ENCODE data around the gene IRF2BPL.

Gene IRF2BPL

DNA sequence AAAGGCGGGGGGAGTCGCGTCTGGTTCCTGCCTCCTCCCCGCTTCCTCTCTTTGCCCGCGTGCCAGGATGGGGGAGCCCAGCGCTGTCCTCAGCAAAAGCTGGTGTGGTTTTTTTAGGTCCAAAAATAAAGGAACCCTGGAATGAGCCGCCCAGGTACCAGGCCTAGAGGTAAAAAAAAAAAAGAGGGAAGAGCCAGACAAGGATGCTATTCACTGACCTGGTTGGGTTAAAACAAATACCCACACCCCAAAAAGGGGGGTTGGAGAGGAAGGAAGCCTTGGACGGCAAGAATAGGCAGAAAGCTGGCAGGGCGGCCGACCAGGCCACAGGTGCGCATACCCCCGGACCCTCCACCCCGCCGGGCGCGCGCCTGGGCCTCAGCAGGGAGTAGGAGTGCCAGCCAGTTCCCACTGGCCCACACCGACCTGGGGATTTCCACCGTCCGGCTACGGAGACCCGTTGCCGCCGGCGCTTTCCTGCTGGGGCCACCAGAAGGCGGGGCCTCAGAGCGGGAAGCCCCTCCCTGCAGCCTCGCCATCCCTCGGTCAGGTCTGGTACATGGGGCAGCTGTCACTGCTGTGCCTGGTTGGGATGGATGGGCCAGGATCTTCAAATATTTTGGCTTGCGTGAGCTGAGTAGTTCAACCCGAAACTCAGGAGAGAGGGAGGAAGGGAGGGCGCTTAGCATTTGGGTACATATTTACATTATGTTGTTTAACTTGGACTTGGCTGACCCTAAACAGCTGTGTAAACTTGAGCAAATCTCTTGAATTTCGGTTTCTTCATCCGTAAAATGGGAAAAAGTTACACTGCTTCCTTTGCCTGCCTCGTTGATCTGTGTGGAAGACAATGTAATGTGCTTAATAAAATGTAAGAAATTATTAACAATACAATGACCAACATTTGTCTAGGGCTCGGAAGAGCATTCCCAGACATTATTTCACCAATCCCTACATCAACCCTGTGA, 5.4 kb upstream of the IRF2BPL start:
- Histone ChIP-seq H3K36me3 (ENCODE audit: control insufficient read depth, insufficient read depth, low read length) (no peaks in the 10 kb centered on the region), H3K9me3 (ENCODE audit: control insufficient read depth, low read length) (no peaks in the 10 kb centered on the region), H3K27ac (ENCODE audit: insufficient read depth, low read length, poor library complexity, severe bottlenecking) (peak overlapping the region; percentile 96), H3K27me3 (replicated peaks; ENCODE audit: control insufficient read depth, insufficient read depth, low read length, poor library complexity, severe bottlenecking) (no peaks in the 10 kb centered on the region), H3K4me3 (ENCODE audit: insufficient read depth, low read depth, low read length, poor library complexity, severe bottlenecking) (peak overlapping the region; percentile 49), H3K4me1 (ENCODE audit: control insufficient read depth, insufficient read depth, low read length, poor library complexity, severe bottlenecking) (peaks cover 68% of the 10 kb centered on the region)
- DNase-seq: peak; percentile 77 to 86 (median 84)

DNA sequence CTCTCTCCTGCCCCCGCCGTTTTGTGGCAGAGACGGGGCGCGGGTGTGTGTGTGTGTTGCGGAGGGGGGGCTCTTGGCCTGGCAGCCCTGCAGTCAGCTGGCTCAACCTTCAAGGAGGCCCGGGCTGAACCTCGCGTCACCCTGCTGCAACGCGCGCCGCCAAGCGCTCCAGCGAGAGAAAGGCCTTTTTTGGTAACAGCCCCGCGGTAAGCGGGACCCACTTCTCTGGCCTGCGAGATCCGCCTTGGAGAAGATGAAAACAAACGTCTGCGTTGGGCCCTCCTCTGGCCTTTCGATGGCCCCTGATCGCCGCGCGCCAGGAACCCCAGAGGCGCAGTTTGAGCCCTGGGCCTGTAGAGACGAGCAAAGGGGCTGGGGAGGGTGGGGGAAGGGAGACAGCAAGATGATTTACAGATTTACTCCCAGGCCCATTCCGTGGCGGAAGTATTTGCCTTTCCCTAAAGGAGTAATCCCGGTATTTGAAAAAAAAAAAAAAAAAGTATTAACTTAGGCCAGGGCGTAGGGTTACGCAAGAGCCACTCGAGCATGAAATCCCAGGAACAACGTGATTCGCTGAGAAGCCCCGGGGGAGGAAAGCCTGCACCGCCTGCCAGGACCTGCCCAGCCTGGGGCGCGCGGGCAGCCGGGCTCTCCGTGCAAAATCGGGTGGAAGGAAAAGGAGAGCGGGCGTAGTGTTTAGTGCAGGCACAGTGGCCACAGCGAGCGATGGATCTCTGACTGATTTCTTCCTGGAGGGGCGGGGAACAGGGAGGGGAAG, 4.5 kb upstream of the IRF2BPL start:
- Histone ChIP-seq H3K9me3 (ENCODE audit: control insufficient read depth, low read length) (no peaks in the 10 kb centered on the region), H3K36me3 (ENCODE audit: control insufficient read depth, insufficient read depth, low read length) (no peaks in the 10 kb centered on the region), H3K4me3 (ENCODE audit: insufficient read depth, low read depth, low read length, poor library complexity, severe bottlenecking) (peak overlapping the region; percentile 49), H3K4me1 (ENCODE audit: control insufficient read depth, insufficient read depth, low read length, poor library complexity, severe bottlenecking) (peaks cover 62% of the 10 kb centered on the region), H3K27me3 (replicated peaks; ENCODE audit: control insufficient read depth, insufficient read depth, low read length, poor library complexity, severe bottlenecking) (no peaks in the 10 kb centered on the region), H3K27ac (ENCODE audit: insufficient read depth, low read length, poor library complexity, severe bottlenecking) (peak overlapping the region; percentile 96)
- peak; percentile 70 to 76 (median 71) for DNase-seq

DNA sequence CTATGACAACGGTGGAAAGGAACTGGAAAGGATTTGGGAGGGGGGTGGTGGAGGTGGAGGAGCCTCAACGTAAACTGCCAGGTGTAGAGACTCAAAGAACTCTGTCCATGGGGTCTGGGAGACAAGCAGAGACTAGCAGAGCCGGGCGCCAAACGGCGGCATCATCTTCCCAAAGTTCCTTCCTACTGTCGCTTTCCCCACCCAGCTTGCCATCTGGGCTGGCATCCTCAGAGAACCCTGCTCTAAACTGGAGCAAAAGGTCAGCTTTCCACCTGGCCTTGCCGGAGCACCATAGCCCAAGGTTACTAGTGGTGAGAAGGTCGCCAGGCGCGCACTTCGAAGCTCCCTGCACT, 4.0 kb upstream of the IRF2BPL start:
- Histone ChIP-seq H3K9me3 (ENCODE audit: control insufficient read depth, low read length) (no peaks in the 10 kb centered on the region), H3K4me3 (ENCODE audit: insufficient read depth, low read depth, low read length, poor library complexity, severe bottlenecking) (peak overlapping the region; percentile 49), H3K27me3 (replicated peaks; ENCODE audit: control insufficient read depth, insufficient read depth, low read length, poor library complexity, severe bottlenecking) (no peaks in the 10 kb centered on the region), H3K36me3 (ENCODE audit: control insufficient read depth, insufficient read depth, low read length) (no peaks in the 10 kb centered on the region), H3K27ac (ENCODE audit: insufficient read depth, low read length, poor library complexity, severe bottlenecking) (peak overlapping the region; percentile 96), H3K4me1 (ENCODE audit: control insufficient read depth, insufficient read depth, low read length, poor library complexity, severe bottlenecking) (peaks cover 60% of the 10 kb centered on the region)
- no peak for DNase-seq

DNA sequence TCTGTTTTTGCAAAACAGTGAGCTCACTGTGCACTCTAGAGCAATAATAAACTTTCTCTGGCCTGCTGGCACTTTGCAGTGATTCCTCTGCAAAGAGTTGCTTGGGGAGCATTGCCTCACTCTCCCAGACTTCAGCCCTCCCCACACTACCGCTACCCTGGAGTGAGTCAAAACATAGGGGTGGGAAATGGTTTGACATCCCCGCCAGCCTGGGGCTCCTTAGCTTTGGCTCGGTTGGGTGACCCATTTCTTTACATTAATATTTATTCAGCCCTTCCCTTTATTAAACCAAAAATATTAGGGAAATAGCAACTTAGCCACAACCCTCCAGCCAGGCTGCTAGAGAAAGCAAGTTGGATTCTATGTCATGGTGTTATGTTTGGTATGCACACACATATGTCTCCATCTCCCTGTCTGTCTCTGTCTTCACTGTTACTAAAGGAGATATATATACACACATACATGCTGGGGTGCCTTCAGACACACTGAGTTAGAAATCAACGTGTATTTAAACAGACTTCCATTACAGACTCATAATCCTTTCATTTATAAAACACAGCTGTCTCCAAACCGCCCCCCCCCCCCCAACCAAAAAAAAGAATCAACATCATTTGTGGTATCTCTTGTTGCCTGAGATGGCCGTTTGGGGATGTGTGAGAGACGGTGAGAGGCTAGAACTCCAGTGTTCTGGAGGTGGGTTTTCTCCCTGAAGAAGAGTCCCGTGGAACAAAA, 3.4 kb upstream of the IRF2BPL start:
- Histone ChIP-seq H3K27me3 (replicated peaks; ENCODE audit: control insufficient read depth, insufficient read depth, low read length, poor library complexity, severe bottlenecking) (no peaks in the 10 kb centered on the region), H3K27ac (ENCODE audit: insufficient read depth, low read length, poor library complexity, severe bottlenecking) (peak overlapping the region; percentile 96), H3K9me3 (ENCODE audit: control insufficient read depth, low read length) (no peaks in the 10 kb centered on the region), H3K4me1 (ENCODE audit: control insufficient read depth, insufficient read depth, low read length, poor library complexity, severe bottlenecking) (peaks cover 56% of the 10 kb centered on the region), H3K36me3 (ENCODE audit: control insufficient read depth, insufficient read depth, low read length) (no peaks in the 10 kb centered on the region), H3K4me3 (ENCODE audit: insufficient read depth, low read depth, low read length, poor library complexity, severe bottlenecking) (no peak overlapping the region)
- DNase-seq: no peak

DNA sequence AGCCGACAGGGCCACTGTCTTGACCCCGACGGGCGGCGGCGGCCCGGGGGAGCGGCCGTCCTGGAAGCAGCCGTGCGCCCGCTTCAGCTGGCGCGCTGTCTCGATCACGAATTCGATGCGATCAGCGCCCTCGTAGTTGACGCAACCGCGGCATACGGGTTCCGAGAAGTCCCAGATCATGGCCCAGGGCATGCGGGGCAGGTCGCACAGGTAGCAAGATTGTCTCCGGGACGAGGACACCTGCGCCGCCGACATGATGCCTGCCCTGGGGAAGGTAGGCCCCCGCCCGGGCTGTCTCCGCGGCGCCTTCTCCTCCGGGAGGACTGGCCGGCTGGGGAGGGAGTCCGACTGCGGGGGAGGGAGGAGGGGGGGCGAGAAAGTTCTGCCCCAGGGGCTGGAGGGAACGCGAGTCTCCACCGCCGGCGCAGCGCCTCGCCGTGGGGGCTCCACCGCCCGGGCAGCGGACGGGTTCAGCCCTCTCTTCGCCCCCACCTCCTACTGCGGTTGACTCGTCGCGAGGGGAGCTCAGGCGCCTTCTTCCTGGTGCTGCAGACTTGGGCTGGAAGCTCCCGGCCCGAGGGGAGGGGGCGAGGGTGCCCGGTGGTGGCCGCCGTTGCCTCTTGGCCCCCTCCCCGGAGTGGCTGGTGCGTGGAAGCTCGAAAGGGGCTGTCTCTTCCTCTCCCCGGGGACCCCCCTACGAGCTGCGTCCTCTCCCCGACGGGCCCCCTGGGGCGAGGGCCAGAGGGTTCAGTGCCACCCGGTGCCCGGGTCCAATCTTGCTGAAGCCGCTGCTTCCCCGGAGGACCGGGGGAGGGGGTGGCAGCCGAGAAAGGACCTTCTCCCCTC, 747 bp downstream of the IRF2BPL start:
- Histone ChIP-seq H3K27me3 (replicated peaks; ENCODE audit: control insufficient read depth, insufficient read depth, low read length, poor library complexity, severe bottlenecking) (no peaks in the 10 kb centered on the region), H3K4me1 (ENCODE audit: control insufficient read depth, insufficient read depth, low read length, poor library complexity, severe bottlenecking) (peaks cover 70% of the 10 kb centered on the region), H3K27ac (ENCODE audit: insufficient read depth, low read length, poor library complexity, severe bottlenecking) (peak overlapping the region; percentile 96), H3K9me3 (ENCODE audit: control insufficient read depth, low read length) (no peaks in the 10 kb centered on the region), H3K4me3 (ENCODE audit: insufficient read depth, low read depth, low read length, poor library complexity, severe bottlenecking) (peak overlapping the region; percentile 83), H3K36me3 (ENCODE audit: control insufficient read depth, insufficient read depth, low read length) (peaks cover 8% of the 10 kb centered on the region)
- DNase-seq: peak; percentile 46 to 55 (median 49)

DNA sequence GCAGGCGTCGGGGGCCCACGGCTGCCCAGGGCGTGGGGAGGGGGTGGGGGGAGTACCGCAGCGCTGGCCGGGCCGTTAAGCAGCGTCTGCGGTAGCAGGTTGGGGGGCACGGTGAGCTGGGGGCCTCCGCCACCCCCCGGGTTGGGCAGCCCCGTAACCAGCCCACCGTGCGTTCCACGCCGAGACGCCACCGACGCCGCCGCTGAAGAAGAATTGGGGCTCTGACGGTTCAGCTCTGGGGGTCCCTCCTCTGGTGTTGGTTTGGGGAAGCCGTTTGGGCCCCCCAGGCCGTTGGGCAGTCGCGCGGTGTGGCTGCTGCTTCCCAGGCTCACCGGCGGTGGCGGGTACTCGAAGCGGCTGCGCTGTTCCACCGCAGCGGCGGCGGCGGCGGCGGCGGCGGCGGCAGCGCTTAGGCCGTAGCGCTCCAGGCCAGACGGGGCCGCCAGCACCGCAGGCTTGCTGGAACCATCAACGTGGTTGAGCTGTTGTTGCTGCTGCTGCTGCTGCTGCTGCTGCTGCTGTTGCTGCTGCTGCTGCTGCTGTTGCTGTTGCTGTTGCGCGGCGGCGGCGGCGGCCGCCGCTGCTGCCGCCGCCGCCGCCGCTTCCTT, 1.5 kb downstream of the IRF2BPL start:
- Histone ChIP-seq H3K9me3 (ENCODE audit: control insufficient read depth, low read length) (no peaks in the 10 kb centered on the region), H3K4me3 (ENCODE audit: insufficient read depth, low read depth, low read length, poor library complexity, severe bottlenecking) (peak overlapping the region; percentile 83), H3K27ac (ENCODE audit: insufficient read depth, low read length, poor library complexity, severe bottlenecking) (peak overlapping the region; percentile 96), H3K36me3 (ENCODE audit: control insufficient read depth, insufficient read depth, low read length) (peaks cover 8% of the 10 kb centered on the region), H3K27me3 (replicated peaks; ENCODE audit: control insufficient read depth, insufficient read depth, low read length, poor library complexity, severe bottlenecking) (no peaks in the 10 kb centered on the region), H3K4me1 (ENCODE audit: control insufficient read depth, insufficient read depth, low read length, poor library complexity, severe bottlenecking) (peaks cover 66% of the 10 kb centered on the region)
- peak; percentile 40 to 51 (median 45) for DNase-seq

DNA sequence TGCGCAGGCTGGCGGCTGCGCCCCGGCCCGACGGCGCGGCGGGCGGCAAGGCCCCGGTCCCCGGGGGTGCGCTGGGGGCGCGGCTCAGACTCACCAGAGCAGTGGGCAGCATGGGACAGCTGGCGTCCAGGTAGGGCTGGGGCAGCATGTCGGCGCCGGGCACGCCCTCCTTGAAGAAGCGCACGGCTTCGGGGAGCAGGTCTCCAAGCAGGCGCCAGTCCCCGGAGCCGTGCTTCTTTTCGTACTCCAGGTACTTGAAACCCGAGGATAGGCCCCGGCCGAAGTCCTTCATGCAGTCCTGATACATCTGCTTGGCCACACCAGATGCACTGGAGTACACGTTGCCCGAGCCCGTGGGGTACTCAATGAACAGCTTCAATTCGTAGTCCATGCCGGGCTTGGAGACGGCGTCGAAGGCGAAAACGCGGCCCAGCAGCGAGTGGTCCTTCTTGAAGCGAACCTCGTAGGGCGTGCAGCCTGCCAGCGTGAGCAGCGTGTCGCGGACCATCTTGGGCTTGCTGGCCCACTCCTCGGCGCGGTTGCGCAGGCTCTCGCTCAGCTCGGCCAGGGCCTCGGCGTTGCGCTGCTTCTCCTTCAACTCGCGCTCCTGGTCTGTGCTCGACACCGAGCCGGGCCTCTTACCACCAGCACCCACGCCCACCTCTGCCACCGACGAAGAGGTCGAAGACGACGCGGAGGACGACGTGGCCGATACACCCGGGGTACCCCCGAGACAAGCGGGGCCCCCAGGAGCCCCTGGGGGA, 2.2 kb downstream of the IRF2BPL start:
- Histone ChIP-seq H3K27ac (ENCODE audit: insufficient read depth, low read length, poor library complexity, severe bottlenecking) (peak overlapping the region; percentile 96), H3K4me3 (ENCODE audit: insufficient read depth, low read depth, low read length, poor library complexity, severe bottlenecking) (peak overlapping the region; percentile 83), H3K36me3 (ENCODE audit: control insufficient read depth, insufficient read depth, low read length) (peaks cover 8% of the 10 kb centered on the region), H3K27me3 (replicated peaks; ENCODE audit: control insufficient read depth, insufficient read depth, low read length, poor library complexity, severe bottlenecking) (no peaks in the 10 kb centered on the region), H3K4me1 (ENCODE audit: control insufficient read depth, insufficient read depth, low read length, poor library complexity, severe bottlenecking) (peaks cover 60% of the 10 kb centered on the region), H3K9me3 (ENCODE audit: control insufficient read depth, low read length) (no peaks in the 10 kb centered on the region)
- DNase-seq: no peak

DNA sequence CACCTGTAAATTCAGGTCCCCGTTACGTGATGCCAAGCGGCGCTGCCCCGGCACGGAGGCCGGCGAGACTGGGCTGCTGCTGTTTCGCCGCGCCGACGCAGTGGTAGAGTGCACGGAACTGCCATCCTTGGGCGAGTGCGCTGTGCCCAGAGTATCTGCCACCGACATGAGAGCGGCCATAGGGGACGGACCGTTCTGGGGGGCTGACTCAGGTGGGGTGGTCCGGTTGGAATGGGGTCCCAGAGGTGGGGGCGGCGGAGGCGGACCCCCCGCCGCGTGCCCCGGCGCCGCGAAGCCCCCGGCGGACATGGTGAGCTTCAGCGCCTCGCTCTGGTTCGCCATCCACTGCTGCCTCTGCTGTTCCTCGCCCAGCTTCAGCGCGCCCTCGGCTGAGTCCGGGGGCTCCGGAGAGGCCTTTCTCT, 2.8 kb downstream of the IRF2BPL start:
- no peaks in the 10 kb centered on the region for H3K9me3 ChIP-seq (ENCODE audit: control insufficient read depth, low read length)
- no peak overlapping the region for H3K27ac ChIP-seq (ENCODE audit: insufficient read depth, low read length, poor library complexity, severe bottlenecking)
- no peak for DNase-seq
- H3K27me3 ChIP-seq (replicated peaks; ENCODE audit: control insufficient read depth, insufficient read depth, low read length, poor library complexity, severe bottlenecking): no peaks in the 10 kb centered on the region
- H3K36me3 ChIP-seq (ENCODE audit: control insufficient read depth, insufficient read depth, low read length): peaks cover 8% of the 10 kb centered on the region
- H3K4me1 ChIP-seq (ENCODE audit: control insufficient read depth, insufficient read depth, low read length, poor library complexity, severe bottlenecking): peaks cover 56% of the 10 kb centered on the region
- peak overlapping the region; percentile 4 for H3K4me3 ChIP-seq (ENCODE audit: insufficient read depth, low read depth, low read length, poor library complexity, severe bottlenecking)

All from effector memory CD4-positive, alpha-beta T cell (primary cell).